ENCODE measurements around the gene KDM5A. TPM values are rescaled to one million over a fixed set of nuclear protein-coding genes. Genes with fewer than 3 reads are reported as not detected.

KDM5A gene
- polyA plus RNA-seq, 1 experiment: 33.9 TPM

DNA sequence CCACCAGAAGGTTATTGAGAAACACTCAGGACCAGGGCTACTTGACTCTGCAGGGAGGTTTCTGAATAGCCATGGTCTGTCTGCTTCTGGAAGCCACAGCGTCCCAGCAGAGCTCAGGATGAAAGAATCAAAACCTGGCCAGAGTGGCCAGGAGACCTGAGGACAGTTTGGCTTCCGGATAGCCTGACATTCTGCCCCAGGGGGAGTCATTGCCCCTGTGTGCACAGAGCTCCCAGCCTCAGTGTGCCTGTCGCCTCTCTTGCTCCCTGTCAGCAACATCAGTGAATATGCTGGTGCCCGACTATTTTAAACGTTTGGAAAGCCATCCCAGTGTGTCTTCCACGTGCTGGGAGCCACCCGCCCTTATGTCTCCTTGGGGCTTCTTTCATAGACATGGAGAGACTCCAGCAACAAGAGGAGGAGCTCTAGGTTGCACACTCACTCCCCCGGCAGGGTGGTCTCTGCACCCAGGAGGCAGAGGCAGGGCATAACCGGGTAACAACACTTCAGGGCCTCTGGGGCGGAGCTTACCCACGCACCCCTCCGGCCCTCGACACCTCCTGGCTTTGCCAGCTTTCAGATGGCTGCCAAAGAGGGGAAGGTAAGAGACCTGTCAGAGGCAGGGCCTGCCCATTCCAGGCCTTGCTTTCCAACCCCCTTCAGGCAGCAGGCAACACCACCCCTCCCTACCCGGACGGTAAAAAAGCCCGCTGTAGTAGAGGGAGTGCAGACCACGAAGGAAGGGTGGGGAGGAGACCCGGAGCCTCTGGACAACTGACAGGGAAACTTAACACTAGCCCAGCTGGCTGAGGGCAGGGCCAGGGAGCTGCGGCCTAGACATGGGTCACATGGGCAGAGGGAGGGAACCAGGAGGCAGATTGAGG lies 156.1 kb downstream of the KDM5A start:
- H3K27ac ChIP-seq (ENCODE audit: low read depth, low read length): no peak overlapping the region
- ChIA-PET CTCF (interaction anchor here (1.4 kb wide), 1 partner anchor 13 kb away, joined by 5 read pairs; no protein-coding TSS in a partner anchor), POLR2A (no interaction called here)
- H3K4me3 ChIP-seq (ENCODE audit: low read depth, low read length): no peak overlapping the region
- H3K27me3 ChIP-seq (ENCODE audit: control insufficient read depth, insufficient read depth, low read length): peaks cover 36% of the 10 kb centered on the region
- DNase-seq (ENCODE audit: low read depth, low spot score): no peak
- TF ChIP-seq, protein P1, sequence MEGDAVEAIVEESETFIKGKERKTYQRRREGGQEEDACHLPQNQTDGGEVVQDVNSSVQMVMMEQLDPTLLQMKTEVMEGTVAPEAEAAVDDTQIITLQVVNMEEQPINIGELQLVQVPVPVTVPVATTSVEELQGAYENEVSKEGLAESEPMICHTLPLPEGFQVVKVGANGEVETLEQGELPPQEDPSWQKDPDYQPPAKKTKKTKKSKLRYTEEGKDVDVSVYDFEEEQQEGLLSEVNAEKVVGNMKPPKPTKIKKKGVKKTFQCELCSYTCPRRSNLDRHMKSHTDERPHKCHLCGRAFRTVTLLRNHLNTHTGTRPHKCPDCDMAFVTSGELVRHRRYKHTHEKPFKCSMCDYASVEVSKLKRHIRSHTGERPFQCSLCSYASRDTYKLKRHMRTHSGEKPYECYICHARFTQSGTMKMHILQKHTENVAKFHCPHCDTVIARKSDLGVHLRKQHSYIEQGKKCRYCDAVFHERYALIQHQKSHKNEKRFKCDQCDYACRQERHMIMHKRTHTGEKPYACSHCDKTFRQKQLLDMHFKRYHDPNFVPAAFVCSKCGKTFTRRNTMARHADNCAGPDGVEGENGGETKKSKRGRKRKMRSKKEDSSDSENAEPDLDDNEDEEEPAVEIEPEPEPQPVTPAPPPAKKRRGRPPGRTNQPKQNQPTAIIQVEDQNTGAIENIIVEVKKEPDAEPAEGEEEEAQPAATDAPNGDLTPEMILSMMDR (IDR thresholded peaks at IDR 0.05; ENCODE audit: low read depth, low read length): no peak
- peaks cover 16% of the 10 kb centered on the region for H3K9me3 ChIP-seq (ENCODE audit: control insufficient read depth, insufficient read depth, low read length)

DNA sequence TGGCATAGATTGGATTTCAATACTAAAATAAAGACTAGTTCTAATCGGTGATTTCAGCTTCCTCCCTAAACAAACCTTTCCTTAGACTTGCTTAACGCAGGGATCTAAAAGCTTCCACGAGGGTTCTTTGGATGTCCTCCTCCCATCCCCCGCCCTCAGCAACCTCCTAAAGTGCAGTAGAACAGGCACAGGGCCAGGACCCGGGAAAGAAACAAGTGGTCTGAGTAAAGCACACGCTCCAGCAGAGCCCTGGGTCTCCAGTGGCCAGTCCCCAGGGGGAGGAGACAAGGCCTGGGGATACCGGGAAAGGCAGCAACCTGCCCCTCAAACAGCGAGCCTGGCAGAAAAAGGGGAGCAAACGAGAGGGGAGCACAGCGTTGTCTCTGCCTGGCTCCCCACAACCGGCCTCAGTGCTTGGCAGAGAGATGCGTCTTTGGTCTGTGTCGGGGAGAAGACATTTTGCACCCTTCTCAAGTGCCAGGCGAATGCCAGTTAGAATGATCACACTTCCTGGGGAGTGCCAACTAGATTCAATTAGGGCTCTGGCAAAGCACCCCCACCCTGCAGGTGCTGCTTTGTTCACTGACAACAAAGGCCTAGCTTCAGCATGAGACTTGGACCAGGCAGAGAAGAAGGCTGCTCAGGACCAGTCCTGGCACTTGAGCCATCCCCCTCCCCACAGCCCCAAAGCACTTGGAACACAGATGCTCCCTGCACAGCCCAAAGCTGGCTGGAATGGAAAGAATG lies 158.0 kb downstream of the KDM5A start:
- ChIA-PET POLR2A (no interaction called here), CTCF (interaction anchor here (1.4 to 2.3 kb wide), 2 partner anchors 11 kb away, joined by 5 to 10 read pairs; no protein-coding TSS in a partner anchor)
- Histone ChIP-seq H3K27ac (ENCODE audit: low read depth, low read length) (no peak overlapping the region), H3K9me3 (ENCODE audit: control insufficient read depth, insufficient read depth, low read length) (peaks cover 7% of the 10 kb centered on the region), H3K27me3 (ENCODE audit: control insufficient read depth, insufficient read depth, low read length) (peaks cover 52% of the 10 kb centered on the region), H3K4me3 (ENCODE audit: low read depth, low read length) (no peak overlapping the region)
- TF ChIP-seq, protein P1 (IDR thresholded peaks at IDR 0.05; ENCODE audit: low read depth, low read length): no peak
- no peak for DNase-seq (ENCODE audit: low read depth, low spot score)

Other genes starting within 250 kb of the KDM5A start
- 0.12 TPM in 1 of 2 replicates, not detected in the other for gene SLC6A12, start 175.2 kb downstream of the KDM5A start, polyA plus RNA-seq (2011; rRNA removed)
- not detected in 2 replicates for gene SLC6A13, start 126.5 kb downstream of the KDM5A start, polyA plus RNA-seq (2011; rRNA removed)
- 5.6 and 7.3 TPM in 2 replicates for gene CCDC77, start 12.3 kb upstream of the KDM5A start, polyA plus RNA-seq (2011; rRNA removed)
- gene B4GALNT3, start 70.6 kb upstream of the KDM5A start, polyA plus RNA-seq (2011; rRNA removed): not detected in 2 replicates

All from AG04450 (cell line).